B cell (primary cell): Measurements from ENCODE around the gene CPNE4. TPM values are rescaled to one million over a fixed set of nuclear protein-coding genes. Genes with fewer than 3 reads are reported as not detected.

Source experiments
- ATAC-seq: fragments of 200-7000 bp; cut with Tn5 transposase; one replicate; pipeline ENCODE4 v1.10.0; 2021; ENCODE audit warnings: low read depth, mild to moderate bottlenecking, moderate number of reproducible peaks, moderate library complexity
- CTCF ChIA-PET: fragments of 350-600 bp; sonication (Branson Sonifier 250); formaldehyde crosslinking; loops from one replicate; lab custom pipeline; 2021; ENCODE audit warnings: antibody characterized with exemption, inconsistent platforms; lab: Charles Lee
- POLR2A ChIA-PET: fragments of 350-600 bp; sonication (Branson Sonifier 250); formaldehyde crosslinking; loops from one replicate; lab custom pipeline; 2021; ENCODE audit warnings: antibody characterized with exemption; lab: Charles Lee
- DNase-seq: peaks from one replicate; pipeline ENCODE4 v3.0.0; 2013
- H2AFZ ChIP-seq: 2 replicates; pipeline ENCODE4 v1.6.1; 2012; ENCODE audit warnings: mild to moderate bottlenecking, low read depth, low read length; ENCODE audit not compliant: insufficient read depth, poor library complexity, severe bottlenecking
- H3K27ac ChIP-seq, 2 donors: 1 replicate in 1 of 2; 2 replicates in 1 of 2; pipeline ENCODE4 v1.5.1; 2012 to 2013; ENCODE audit warnings: low read length in 2 of 2, mild to moderate bottlenecking in 2 of 2, moderate library complexity in 1 of 2
- H3K27me3 ChIP-seq, 4 experiments: fragments of 200-600 bp in 1 of 4; sonication (generic) in 1 of 4; replicated peaks in 1 of 4; 1 replicate in 2 of 4; 2 replicates in 2 of 4; pipeline versions ENCODE4 v1.6.1 to v1.7.0; 2013 to 2016; ENCODE audit warnings: low read length in 3 of 4, mild to moderate bottlenecking in 2 of 4, mixed read lengths in 1 of 4, moderate library complexity in 1 of 4; ENCODE audit not compliant: insufficient read depth in 4 of 4, control insufficient read depth in 3 of 4; ENCODE audit errors: control extremely low read depth in 1 of 4
- H3K36me3 ChIP-seq, 2 experiments: replicated peaks in 1 of 2; 1 replicate in 1 of 2; 2 replicates in 1 of 2; pipeline versions ENCODE4 v1.6.1 to v1.7.1; 2013; ENCODE audit warnings: low read length in 1 of 2; ENCODE audit not compliant: insufficient read depth in 2 of 2, control insufficient read depth in 1 of 2; ENCODE audit errors: control extremely low read depth in 1 of 2, extremely low read depth in 1 of 2
- H3K4me1 ChIP-seq, 2 donors: fragments of 200-600 bp in 1 of 2; sonication (generic) in 1 of 2; 1 replicate in 1 of 2; 2 replicates in 1 of 2; pipeline versions ENCODE4 v1.5.1 to v1.6.1; 2013 to 2017; ENCODE audit warnings: low read length in 2 of 2; ENCODE audit not compliant: control insufficient read depth in 2 of 2, insufficient read depth in 2 of 2
- H3K4me2 ChIP-seq: replicated peaks from 2 replicates; pipeline ENCODE3; 2012; ENCODE audit warnings: mild to moderate bottlenecking, low read depth, low read length; ENCODE audit not compliant: poor library complexity, severe bottlenecking
- H3K4me3 ChIP-seq, 5 experiments: fragments of 200-600 bp in 1 of 5; sonication (generic) in 1 of 5; 1 replicate in 3 of 5; 2 replicates in 2 of 5; pipeline versions ENCODE4 v1.5.1 to v1.7.0; 2011 to 2016; ENCODE audit warnings: low read length in 4 of 5, mild to moderate bottlenecking in 4 of 5, low read depth in 2 of 5, control low read depth in 1 of 5, moderate library complexity in 1 of 5; ENCODE audit not compliant: insufficient read depth in 1 of 5; ENCODE audit errors: control extremely low read depth in 1 of 5, extremely low read depth in 1 of 5
- H3K79me2 ChIP-seq: fragments of 200-600 bp; sonication (generic); one replicate; pipeline ENCODE4 v1.6.0; 2016; ENCODE audit warnings: low read length; ENCODE audit not compliant: control insufficient read depth, insufficient read depth
- H3K9ac ChIP-seq: fragments of 200-600 bp; sonication (generic); 2 replicates; pipeline ENCODE4 v1.6.1; 2017; ENCODE audit warnings: mild to moderate bottlenecking, low read length, moderate library complexity
- H3K9me3 ChIP-seq, 3 donors: one replicate each; pipeline versions ENCODE4 v1.6.1 to v1.7.1; 2013; ENCODE audit warnings: low read length in 2 of 3; ENCODE audit not compliant: control insufficient read depth in 2 of 3, insufficient read depth in 1 of 3; ENCODE audit errors: control extremely low read depth in 1 of 3
- H4K20me1 ChIP-seq: 2 replicates; pipeline ENCODE4 v1.6.0; 2012; ENCODE audit warnings: mild to moderate bottlenecking, low read length; ENCODE audit not compliant: insufficient read depth, control insufficient read depth, poor library complexity, severe bottlenecking
- H3K27ac Mint-ChIP-seq: one replicate; pipeline ENCODE4 v1.8.0; 2021; ENCODE audit warnings: mixed read lengths
- H3K27me3 Mint-ChIP-seq: one replicate; pipeline ENCODE4 v1.8.0; 2021; ENCODE audit warnings: mixed read lengths
- H3K4me1 Mint-ChIP-seq: one replicate; pipeline ENCODE4 v1.8.0; 2021; ENCODE audit warnings: mixed read lengths
- H3K4me3 Mint-ChIP-seq: one replicate; pipeline ENCODE4 v1.8.0; 2021; ENCODE audit warnings: mixed read lengths
- H3K9me3 Mint-ChIP-seq: one replicate; pipeline ENCODE4 v1.8.0; 2022; ENCODE audit warnings: mixed read lengths; ENCODE audit not compliant: insufficient read depth
- EZH2 ChIP-seq: IDR thresholded peaks from 2 replicates; pipeline ENCODE4 v1.6.1; 2012; ENCODE audit warnings: borderline replicate concordance, low read depth, mild to moderate bottlenecking, moderate library complexity, low read length; ENCODE audit not compliant: insufficient read depth, poor library complexity, severe bottlenecking
- WGBS: methylation state at CpG from one replicate; pipeline ENCODE4 v1.1.5; 2013; ENCODE audit warnings: missing lambda C conversion rate; ENCODE audit not compliant: insufficient coverage; 5-methylcytosine and 5-hydroxymethylcytosine counted together
- intact Hi-C: fragments of 100-400 bp; cut with micrococcal nuclease; formaldehyde crosslinking; loops from one replicate; pipeline ENCODE4 v1.10.0; 2022
- polyA plus RNA-seq: library from polyadenylated mRNA; depleted of rRNA; stranded (reverse); fragments of >200 nt; gene quantifications from 2 replicates; pipeline ENCODE4 v1.2.3, GENCODE V29; 2012
- total RNA-seq, 2 donors: library from RNA; stranded (reverse); fragments of 120-200 nt in 1 of 2; gene quantifications; 1 replicate in 1 of 2; 2 replicates in 1 of 2; pipeline versions ENCODE4 v1.2.3 to v1.2.4, GENCODE V29; 2013 to 2022
- TF ChIP-seq, protein P1 (sequence below): fragments of 200-600 bp; IDR thresholded peaks from one replicate; pipeline ENCODE4 v1.8.0; 2022; ENCODE audit warnings: antibody characterized with exemption, mild to moderate bottlenecking

Gene CPNE4
- total and polyA plus RNA-seq, 2 donors (not counting 1 experiment from before 2014, with no cell fraction given), result not detected

DNA sequence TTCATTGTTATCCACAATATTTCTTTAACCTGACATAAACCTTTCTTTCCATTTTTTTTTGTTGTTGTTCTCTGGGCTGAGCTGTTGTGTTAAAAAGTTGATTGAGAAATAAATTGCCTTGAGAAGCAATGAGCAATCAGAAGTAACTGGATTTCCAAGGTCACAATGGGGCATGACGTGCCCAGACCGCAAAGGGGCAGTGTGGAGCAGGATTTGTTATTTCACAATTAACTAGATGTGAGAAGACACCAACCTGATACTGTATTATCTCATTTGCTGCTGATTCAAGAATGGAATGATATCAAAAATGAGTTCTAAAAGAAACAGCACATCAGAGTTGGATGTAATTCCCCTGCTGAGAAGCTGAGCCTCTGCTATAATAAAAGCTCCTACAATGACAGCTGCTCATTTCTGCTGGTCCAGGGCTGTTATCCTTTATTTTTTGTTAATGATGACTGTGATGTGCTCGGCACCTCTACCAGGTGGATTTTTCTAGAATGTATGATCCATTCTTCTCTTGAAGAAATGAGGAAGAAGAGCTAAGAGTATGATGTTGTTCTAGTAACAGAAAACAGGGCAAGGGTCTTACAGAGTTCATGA is 28.1 kb downstream of the CPNE4 start:
- no peaks in the 10 kb centered on the region for H3K79me2 ChIP-seq
- TF ChIP-seq, protein P1, sequence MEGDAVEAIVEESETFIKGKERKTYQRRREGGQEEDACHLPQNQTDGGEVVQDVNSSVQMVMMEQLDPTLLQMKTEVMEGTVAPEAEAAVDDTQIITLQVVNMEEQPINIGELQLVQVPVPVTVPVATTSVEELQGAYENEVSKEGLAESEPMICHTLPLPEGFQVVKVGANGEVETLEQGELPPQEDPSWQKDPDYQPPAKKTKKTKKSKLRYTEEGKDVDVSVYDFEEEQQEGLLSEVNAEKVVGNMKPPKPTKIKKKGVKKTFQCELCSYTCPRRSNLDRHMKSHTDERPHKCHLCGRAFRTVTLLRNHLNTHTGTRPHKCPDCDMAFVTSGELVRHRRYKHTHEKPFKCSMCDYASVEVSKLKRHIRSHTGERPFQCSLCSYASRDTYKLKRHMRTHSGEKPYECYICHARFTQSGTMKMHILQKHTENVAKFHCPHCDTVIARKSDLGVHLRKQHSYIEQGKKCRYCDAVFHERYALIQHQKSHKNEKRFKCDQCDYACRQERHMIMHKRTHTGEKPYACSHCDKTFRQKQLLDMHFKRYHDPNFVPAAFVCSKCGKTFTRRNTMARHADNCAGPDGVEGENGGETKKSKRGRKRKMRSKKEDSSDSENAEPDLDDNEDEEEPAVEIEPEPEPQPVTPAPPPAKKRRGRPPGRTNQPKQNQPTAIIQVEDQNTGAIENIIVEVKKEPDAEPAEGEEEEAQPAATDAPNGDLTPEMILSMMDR, result peak; percentile 41
- TF ChIP-seq EZH2, result no peak
- ATAC-seq (no peak), DNase-seq (no peak)
- no peaks in the 10 kb centered on the region for H4K20me1 ChIP-seq
- H3K4me2 ChIP-seq, result no peak overlapping the region
- H3K36me3 ChIP-seq, result no peaks in the 10 kb centered on the region
- Mint-ChIP-seq H3K4me1 (no peaks in the 10 kb centered on the region), H3K27ac (no peak overlapping the region), H3K9me3 (no peaks in the 10 kb centered on the region), H3K4me3 (no peak overlapping the region), H3K27me3 (peaks cover 2% of the 10 kb centered on the region)
- ChIA-PET CTCF (no interaction called here), POLR2A (no interaction called here)
- H3K4me3 ChIP-seq, result no peak overlapping the region
- intact Hi-C loops, result no loop called here
- no peak overlapping the region for H3K9ac ChIP-seq
- 86% methylated on average over 1 of the region's 3 CpGs for WGBS
- H3K9me3 ChIP-seq, result no peaks in the 10 kb centered on the region
- H2AFZ ChIP-seq, result no peak overlapping the region
- no peaks in the 10 kb centered on the region for H3K27me3 ChIP-seq
- H3K4me1 ChIP-seq, result no peaks in the 10 kb centered on the region
- H3K27ac ChIP-seq, result no peak overlapping the region

DNA sequence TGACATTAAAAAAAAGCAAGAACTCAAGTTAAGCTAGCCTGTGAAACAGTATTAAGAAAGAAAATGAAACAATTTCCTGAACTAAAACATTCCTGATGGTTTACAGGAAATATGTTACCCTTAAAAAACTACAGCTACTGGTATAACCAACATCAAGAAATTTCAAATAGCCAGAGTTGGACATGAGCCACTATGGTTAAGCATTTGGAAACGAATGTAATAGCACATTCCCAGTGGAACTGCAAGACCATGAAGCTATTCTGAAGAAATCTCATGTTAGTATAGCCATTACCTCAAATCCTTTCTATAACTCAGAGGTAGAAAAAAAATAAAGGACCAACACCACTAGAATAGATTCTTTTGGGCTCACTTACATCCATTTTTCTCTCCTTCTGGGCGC is 30.2 kb downstream of the CPNE4 start:
- 100% methylated on average over 1 of the region's 2 CpGs for WGBS
- ChIA-PET CTCF (no interaction called here), POLR2A (no interaction called here)
- Mint-ChIP-seq H3K27ac (no peak overlapping the region), H3K4me1 (no peaks in the 10 kb centered on the region), H3K4me3 (no peak overlapping the region), H3K27me3 (peaks cover 2% of the 10 kb centered on the region), H3K9me3 (no peaks in the 10 kb centered on the region)
- intact Hi-C loops, result no loop called here
- no peak overlapping the region for H3K27ac ChIP-seq
- no peaks in the 10 kb centered on the region for H4K20me1 ChIP-seq
- DNase-seq (no peak), ATAC-seq (no peak)
- no peak for TF ChIP-seq EZH2
- no peaks in the 10 kb centered on the region for H3K27me3 ChIP-seq
- no peak overlapping the region for H3K9ac ChIP-seq
- no peak overlapping the region for H3K4me2 ChIP-seq
- no peaks in the 10 kb centered on the region for H3K36me3 ChIP-seq
- H3K79me2 ChIP-seq, result no peaks in the 10 kb centered on the region
- no peaks in the 10 kb centered on the region for H3K9me3 ChIP-seq
- H3K4me1 ChIP-seq, result no peaks in the 10 kb centered on the region
- no peak overlapping the region for H2AFZ ChIP-seq
- no peak overlapping the region for H3K4me3 ChIP-seq
